HG03460 (cell line): Measurements from ENCODE around the gene GPRC5C.
A peak's percentile ranks its signal among the peaks of the same experiment; 100 is the strongest.

Source experiments
- ATAC-seq: cut with Tn5 transposase; IDR thresholded peaks from one replicate; pipeline ENCODE4 v1.9.1; 2021; ENCODE audit not compliant: unreplicated experiment

The GPRC5C gene

DNA sequence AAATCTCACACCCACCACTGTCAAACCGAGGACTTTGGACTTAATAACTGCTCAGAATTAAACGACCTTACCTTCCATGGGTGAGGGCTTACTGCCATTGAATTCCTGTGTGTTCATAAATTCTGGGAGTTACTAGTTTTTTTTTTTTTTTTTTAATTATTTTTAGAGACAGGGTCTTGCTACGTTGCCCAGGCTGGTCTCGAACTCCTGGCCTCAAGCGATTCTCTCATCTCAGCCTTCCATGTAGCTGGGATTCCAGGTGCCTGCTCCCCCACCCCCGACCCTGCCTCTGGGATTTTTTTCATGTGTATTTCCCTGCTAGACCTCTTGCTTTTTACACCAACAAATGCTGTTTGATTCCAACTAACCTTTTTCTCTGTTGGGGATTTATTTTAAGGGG, 19.7 kb downstream of the GPRC5C start:
- no peak for ATAC-seq

DNA sequence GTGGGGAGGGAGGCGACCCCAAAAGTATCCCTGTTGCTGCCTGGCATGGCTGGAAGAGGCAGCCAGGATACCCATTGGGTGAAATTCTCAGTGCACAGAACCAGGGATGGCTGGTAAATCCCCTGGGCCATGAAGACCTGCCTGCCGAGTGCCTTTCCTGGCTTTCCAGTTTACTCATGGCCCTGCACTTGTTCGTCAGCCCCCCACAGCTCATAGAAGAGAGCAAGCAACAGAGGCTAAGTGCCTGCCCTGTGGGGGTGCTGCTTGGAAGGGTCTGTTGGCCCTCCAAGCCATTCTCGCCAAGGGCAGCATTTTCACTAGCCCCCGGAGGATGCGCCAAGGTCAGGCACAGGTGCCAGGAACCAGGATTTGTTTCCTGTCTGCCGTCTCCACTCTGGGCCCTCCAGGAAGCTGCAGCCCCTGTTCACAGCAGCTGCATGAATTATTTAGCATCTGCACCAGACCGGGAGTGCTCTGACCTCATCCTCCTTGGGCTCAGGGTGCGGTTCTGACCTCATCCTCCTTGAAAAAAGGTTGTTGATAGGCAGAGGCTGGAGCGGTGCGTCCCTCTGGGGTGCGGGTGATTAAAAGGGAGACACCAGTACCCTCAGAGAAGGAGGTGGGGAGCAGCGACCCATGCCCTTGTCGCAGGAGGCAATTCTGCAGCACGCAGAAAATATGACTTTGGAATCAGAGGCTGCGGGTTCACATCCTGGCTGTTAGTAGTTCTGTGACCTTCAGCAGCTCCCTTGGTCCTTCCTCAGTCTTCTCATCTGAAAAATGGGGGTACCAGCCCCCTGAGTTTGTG, 20.3 kb downstream of the GPRC5C start:
- ATAC-seq = no peak

DNA sequence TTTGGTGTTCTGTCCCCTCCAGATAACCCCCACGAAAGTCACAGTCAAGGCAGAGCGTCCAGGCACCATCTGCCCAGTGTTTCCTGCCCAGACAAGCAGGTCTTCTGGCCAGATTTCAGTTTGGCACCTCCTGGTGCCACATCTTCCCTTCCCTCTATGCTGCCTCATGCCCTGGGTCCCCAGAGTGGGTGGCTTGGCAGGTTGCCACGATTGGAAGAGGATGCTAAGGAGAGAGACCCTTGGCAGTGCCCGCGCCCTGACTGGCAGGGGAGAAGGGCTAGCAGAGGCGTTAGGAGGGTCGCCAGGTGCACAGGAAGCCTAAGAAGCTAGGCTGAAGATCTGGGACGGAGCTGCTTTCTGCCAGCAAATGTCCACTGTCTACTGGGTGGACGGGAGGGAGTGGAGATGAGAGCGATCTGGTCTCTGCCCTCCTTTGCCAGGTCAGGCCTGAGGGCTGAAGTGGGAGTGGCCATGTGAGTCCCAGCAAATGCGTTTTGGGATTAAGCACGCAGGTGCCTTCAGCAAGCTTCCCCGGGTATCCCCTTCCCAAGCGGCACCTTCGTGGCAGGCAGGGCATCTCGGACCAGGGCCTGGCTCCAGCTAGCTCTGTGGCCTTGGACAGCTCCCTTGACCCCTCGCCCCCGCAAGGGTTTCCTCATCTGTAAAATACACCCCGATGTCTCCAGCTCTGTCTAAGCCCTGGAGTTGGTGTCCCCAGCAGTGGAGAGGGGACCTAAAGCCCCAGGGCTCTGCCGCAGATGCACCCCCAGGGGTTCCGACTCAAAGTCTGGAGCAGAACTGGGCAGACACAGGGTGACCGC, 21.2 kb downstream of the GPRC5C start:
- ATAC-seq = no peak

- peak; percentile 80 for ATAC-seq
These were observed 21.8 kb downstream of the GPRC5C start for GRCh38 chr17:74453665-74454196.

GRCh38 chr17:74454197-74455024, 22.5 kb downstream of the GPRC5C start:
- peak; percentile 13 for ATAC-seq

DNA sequence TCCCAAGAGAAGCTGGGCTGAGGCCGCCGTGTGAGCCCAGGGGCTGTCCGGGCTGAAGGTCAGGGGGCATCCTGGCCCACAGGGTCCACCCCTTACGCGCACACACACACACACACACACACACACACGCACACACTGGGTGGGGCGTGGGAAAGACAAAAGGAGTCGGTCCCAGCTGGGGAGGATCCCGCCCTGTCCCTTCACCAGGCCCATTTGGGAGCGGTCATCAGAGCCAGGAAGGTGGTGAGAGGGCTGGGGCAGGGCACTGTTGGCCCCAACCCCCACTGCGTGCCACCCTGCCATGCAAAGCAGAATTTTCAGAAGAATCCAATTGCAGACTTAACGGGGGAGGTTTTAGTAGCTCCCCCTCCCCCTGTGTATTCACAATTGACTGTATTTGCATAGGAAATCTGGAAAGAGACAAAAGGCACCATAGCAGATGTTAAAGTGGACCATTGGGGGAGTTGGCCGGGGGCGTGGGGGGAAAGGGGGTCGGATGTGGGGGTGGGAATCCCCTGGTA, 23.2 kb downstream of the GPRC5C start:
- no peak for ATAC-seq

GRCh38 chr17:74455821-74456220, 23.9 kb downstream of the GPRC5C start:
- ATAC-seq = no peak

DNA sequence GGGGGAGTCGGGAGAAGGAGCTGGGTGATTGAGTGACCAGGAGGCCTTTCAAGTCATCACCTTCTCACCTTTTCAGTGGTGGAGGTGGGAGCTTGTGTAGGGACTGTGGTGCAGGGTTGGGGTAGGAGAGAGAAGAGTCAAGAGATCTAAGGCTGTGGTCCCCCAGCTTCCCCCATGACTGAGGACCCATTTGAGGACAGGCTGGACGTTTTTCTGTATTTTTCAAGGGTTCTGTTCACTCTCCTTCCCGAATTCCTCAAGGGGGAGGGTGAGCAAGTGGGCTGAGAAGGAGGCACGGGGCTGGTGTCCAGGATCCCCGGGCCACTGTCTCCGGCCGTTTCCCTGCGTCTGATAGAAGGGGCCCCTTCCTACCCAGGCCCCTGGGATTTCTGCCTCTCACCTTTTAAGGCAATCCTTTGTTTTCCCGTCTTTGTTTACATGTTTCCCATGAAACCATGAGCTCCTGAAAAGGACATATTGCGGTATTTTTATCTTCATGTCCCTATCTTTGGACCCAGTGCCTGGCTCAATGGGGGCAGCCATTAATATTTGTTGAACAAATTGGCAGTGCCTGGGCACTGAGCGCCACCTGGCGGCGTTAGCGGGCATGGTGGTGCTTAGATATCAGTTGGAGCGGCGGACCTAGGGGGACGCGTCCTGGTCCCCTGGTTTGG, 25.4 kb downstream of the GPRC5C start:
- no peak for ATAC-seq

DNA sequence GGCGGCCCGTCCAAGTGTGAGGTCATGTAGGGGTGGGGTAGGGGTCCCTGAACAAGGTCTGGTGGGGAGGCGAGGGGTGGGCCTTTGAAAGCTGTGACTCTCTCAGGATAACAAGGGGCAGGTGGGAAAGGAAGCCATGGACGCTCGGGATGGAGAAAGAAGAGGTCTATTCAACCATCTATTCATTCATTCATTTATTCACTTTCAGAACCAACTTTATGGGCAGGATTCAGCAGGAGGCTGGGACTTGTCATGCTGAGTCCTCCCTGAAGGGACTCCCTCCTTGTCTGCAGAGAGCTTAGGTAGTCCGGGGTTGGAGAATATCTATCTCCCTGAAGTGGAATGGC, 25.9 kb downstream of the GPRC5C start:
- no peak for ATAC-seq

- ATAC-seq = no peak
These were observed 26.9 kb downstream of the GPRC5C start for GRCh38 chr17:74458835-74459234.

- no peak for ATAC-seq
These were observed 27.7 kb downstream of the GPRC5C start for GRCh38 chr17:74459622-74460021.

DNA sequence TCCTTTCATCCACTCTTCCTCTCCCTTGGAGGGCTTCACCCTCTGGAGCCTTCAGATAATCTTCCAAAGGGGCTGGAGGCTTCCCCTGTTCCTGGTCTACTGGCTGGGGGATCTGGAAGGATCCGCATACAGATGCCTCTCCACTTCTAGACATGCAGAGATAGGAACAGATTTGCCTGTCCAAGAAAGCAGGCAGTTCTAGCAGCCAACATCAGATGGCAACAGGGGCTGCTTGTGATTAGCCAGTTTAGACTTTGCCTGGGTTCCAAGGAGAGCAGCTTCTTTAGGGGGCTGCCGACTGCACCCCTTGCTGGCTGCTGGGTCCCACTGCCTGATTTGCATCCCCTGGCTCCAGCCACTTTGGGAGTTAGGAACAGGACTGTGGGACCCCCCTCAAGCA, 28.4 kb downstream of the GPRC5C start:
- no peak for ATAC-seq

GRCh38 chr17:74460996-74461395, 29.1 kb downstream of the GPRC5C start:
- ATAC-seq = no peak

- no peak for ATAC-seq
These were observed 29.7 kb downstream of the GPRC5C start for GRCh38 chr17:74461611-74462010.

- no peak for ATAC-seq
These were observed 33.0 kb downstream of the GPRC5C start for GRCh38 chr17:74464730-74465377.

DNA sequence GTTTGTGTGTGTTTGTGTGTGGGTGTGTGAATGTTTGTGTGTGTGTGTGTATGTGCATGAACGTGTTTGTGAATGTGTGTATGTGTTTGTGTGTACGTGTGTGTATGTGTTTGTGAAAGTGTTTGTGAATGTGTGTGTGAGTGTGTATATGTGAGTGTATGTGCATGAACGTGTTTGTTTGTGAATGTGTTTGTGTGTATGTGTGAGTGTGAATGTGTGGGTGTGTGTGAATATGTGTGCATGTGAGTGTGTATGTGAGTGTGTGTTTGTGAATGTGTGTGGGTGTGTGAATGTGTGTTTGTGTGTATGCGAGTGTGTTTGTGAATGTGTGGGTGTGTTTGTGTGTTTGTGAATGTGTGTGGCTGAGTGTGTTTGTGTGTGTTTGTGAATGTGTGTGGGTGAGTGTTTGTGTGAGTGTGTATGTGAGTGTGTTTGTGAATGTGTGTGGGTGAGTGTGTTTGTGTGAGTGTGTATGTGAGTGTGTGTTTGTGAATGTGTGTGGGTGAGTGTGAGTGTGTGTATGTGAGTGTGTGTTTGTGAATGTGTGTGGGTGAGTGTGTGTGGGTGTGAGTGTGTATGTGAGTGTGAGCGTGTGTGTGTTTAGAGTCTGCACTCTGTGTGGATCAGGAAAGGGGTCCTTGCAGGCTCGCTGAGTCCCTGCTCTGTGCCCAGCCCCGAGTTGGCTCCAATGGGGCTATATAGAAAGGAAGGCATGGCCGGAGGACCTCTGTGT, 33.7 kb downstream of the GPRC5C start:
- no peak for ATAC-seq

- no peak for ATAC-seq
These were observed 34.4 kb downstream of the GPRC5C start, which contains the start of gene CD300A for GRCh38 chr17:74466111-74466827. TSS of gene CD300A (plus strand) at chr17:74466634. CDS start at chr17:74466704, 70 bp downstream.

- ATAC-seq = no peak
These were observed 34.9 kb downstream of the GPRC5C start for GRCh38 chr17:74466828-74467184.
